Fibroblast of lung (primary cell): Measurements from ENCODE around the gene HIC2. TPM values are rescaled to one million over a fixed set of nuclear protein-coding genes. Genes with fewer than 3 reads are reported as not detected.
"Not testable (repeated sequence)": the region's sequence is repeated elsewhere in the genome, so short reads cannot be mapped to it uniquely, and the experiment has no call there.

Source experiments
- DNase-seq, 2 donors: peaks; one replicate each; pipeline versions ENCODE4 v3.0.0 to v3.0.0-alpha.2; 2010; ENCODE audit warnings: low read depth in 2 of 2
- H2AFZ ChIP-seq: 2 replicates; pipeline ENCODE4 v1.5.1; 2012; ENCODE audit warnings: low read length, control low read depth, inconsistent platforms
- H3K27ac ChIP-seq: 2 replicates; pipeline ENCODE4 v1.5.1; 2011; ENCODE audit warnings: low read length, control low read depth; ENCODE audit not compliant: insufficient read depth
- H3K27me3 ChIP-seq: 2 replicates; pipeline ENCODE4 v1.5.1; 2011; ENCODE audit warnings: mild to moderate bottlenecking, low read length; ENCODE audit not compliant: control insufficient read depth, insufficient read depth
- H3K36me3 ChIP-seq: 2 replicates; pipeline ENCODE4 v1.5.1; 2011; ENCODE audit warnings: low read length; ENCODE audit not compliant: control insufficient read depth, insufficient read depth
- H3K4me1 ChIP-seq: 2 replicates; pipeline ENCODE4 v1.5.1; 2011; ENCODE audit warnings: low read length; ENCODE audit not compliant: control insufficient read depth, insufficient read depth; ENCODE audit errors: extremely low read depth
- H3K4me2 ChIP-seq: 2 replicates; pipeline ENCODE4 v1.5.1; 2011; ENCODE audit warnings: low read length, control low read depth; ENCODE audit not compliant: insufficient read depth; ENCODE audit errors: extremely low read depth
- H3K4me3 ChIP-seq, 4 experiments: fragments of 200-600 bp in 1 of 4; sonication (generic) in 1 of 4; replicated peaks in 1 of 4; 2 replicates each; pipeline ENCODE4 v1.5.1; 2011 to 2016; ENCODE audit warnings: low read length in 4 of 4, low read depth in 3 of 4, mild to moderate bottlenecking in 3 of 4, control low read depth in 2 of 4, inconsistent platforms in 1 of 4, mixed read lengths in 1 of 4; ENCODE audit not compliant: insufficient read depth in 1 of 4; ENCODE audit errors: control extremely low read depth in 1 of 4
- H3K79me2 ChIP-seq: 2 replicates; pipeline ENCODE4 v1.5.1; 2012; ENCODE audit warnings: mild to moderate bottlenecking, low read length, inconsistent platforms; ENCODE audit not compliant: control insufficient read depth, insufficient read depth
- H3K9ac ChIP-seq: 2 replicates; pipeline ENCODE4 v1.5.1; 2011; ENCODE audit warnings: mild to moderate bottlenecking, low read length, control low read depth; ENCODE audit not compliant: insufficient read depth
- H3K9me3 ChIP-seq: 2 replicates; pipeline ENCODE4 v1.5.1; 2012; ENCODE audit warnings: low read depth, low read length; ENCODE audit not compliant: control insufficient read depth, insufficient read depth
- H4K20me1 ChIP-seq: 2 replicates; pipeline ENCODE4 v1.5.1; 2011; ENCODE audit warnings: low read length; ENCODE audit not compliant: control insufficient read depth, insufficient read depth; ENCODE audit errors: extremely low read depth
- polyA plus RNA-seq, 2 donors: library from polyadenylated mRNA; depleted of rRNA in 1 of 2; stranded (reverse) in 1 of 2; unstranded in 1 of 2; fragments of >200 nt; gene quantifications; 2 replicates each; pipeline ENCODE4 v1.2.1, GENCODE V29; 2011 to 2012; ENCODE audit warnings: missing spikeins in 1 of 2
- total RNA-seq: library from RNA; depleted of rRNA; stranded (reverse); fragments of >200 nt; gene quantifications from 2 replicates; pipeline ENCODE4 v1.2.1, GENCODE V29; 2014

Gene HIC2
- total and polyA plus RNA-seq, 2 donors (not counting 1 experiment from before 2014, with no cell fraction given): 0.70 to 2.3 TPM

DNA sequence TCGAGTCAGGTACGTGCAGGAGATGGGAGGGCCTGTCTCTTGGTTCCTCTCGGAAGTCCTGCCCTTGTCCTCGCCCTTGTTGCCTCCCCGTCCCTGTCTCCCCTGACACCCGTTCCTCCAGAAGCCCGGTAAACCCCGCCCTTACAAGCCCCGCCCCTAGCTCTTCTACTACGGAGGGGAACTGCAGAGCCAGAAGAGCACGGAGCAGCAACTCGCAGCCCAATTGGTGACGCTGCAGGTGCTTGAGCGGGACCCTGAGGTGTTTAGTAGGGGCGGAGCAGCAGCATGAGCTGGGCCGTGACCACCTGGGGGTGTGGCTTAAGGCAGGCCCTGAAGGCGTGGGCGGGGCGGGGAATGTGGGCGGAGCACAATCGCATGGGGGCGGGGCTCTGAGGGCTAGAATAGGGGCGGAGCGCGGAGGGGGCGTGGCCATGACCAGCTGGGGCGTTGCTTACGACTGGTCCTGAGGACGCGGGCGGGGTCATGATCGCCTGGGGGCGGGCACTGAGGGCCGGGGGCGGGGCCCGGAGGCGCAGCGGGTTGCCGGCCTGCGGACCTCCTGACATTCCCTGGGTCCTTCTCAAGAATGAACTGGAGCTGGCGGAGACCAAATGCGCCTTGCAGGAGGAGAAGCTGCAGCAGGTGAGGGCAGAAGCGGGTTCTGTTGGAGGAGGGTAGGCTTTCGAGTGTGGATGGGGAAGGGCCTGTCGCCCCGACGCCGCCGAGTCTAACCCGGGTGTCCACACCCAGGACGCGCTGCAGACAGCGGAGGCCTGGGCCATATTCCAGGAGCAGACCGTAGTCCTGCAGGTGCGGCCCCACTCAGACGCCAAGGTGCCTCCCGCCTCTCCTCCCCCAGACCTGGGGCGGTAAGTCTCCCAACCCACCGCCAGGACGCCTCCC is 51.3 kb downstream of the HIC2 start:
- not testable (repeated sequence) for H4K20me1 ChIP-seq, H3K4me1 ChIP-seq, H3K36me3 ChIP-seq, H3K9ac ChIP-seq, H3K9me3 ChIP-seq, H3K79me2 ChIP-seq, H2AFZ ChIP-seq, H3K27me3 ChIP-seq, H3K4me2 ChIP-seq, H3K27ac ChIP-seq
- H3K4me3 ChIP-seq: peak overlapping the region in 3 of 4 experiments; percentile 24 to 51 (median 42)
- peak; percentile 62 to 69 for DNase-seq

DNA sequence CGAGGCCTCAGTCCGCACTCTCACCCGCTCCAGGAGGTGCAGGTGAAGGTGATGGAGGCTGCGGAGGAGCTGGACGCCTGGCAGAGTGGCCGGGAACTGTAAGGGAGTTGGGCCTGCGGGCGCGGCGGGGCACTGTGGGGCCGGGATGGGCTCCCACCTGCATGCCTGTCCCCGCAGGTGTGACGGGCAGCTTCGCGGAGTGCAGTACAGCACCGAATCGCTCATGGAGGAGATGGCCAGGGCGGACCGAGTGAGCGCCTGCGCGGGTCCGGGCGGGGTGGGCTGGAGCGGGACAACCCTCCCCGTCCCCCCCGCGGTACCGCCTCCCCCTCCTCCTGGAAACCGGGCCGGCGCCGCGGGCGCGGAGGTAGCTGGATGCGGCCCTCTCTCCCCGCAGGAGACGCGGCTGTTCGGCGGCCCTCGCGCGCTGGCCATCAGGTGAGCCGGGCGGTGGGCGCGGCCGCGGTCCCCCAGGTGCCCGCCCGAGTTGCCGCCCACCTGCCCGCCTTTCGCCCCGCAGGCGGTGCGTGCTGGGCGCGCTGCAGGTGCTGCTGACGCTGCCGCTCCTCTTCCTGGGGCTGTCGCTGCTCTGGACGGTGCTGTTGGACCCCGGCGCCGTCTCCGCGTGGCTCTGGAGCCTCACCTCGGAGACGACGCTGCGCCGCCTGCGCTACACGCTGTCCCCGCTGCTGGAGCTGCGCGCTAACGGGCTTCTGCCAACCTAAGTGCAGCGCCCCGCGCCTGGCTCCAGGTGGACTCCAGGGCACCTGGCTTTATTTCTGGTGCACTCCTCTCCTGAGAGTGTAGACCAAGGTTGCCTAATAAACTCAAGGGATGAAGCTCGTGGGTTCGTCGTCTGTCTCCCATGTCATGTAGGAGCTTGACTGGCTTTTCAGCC is 52.2 kb downstream of the HIC2 start:
- H3K9me3 ChIP-seq, H3K9ac ChIP-seq, H3K36me3 ChIP-seq, H3K4me3 ChIP-seq, H3K27ac ChIP-seq, H3K4me2 ChIP-seq, DNase-seq, H3K27me3 ChIP-seq, H3K79me2 ChIP-seq, H3K4me1 ChIP-seq, H2AFZ ChIP-seq, H4K20me1 ChIP-seq: not testable (repeated sequence)

DNA sequence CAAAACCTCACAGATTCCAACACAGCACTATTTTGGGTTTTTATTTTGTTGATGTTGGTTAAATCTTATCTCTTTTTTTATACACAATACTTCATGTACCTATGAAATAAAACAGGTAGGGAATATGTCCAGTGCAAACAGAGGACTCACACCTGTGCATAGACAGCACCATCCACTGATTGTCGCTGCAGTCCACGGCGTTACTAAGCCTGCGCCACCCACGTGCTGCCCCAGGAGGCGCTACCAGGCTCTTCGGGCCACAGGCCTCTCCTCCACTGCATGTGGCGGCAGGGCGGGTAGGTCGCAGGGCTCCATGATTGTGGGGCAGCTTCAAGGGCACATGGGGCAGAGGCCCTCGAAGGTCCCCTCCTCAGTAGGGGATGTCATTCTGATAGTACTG is 55.8 kb downstream of the HIC2 start:
- not testable (repeated sequence) for H2AFZ ChIP-seq, DNase-seq, H3K4me2 ChIP-seq, H3K79me2 ChIP-seq, H3K27me3 ChIP-seq, H3K27ac ChIP-seq, H3K4me1 ChIP-seq, H4K20me1 ChIP-seq, H3K9me3 ChIP-seq, H3K4me3 ChIP-seq, H3K9ac ChIP-seq, H3K36me3 ChIP-seq

DNA sequence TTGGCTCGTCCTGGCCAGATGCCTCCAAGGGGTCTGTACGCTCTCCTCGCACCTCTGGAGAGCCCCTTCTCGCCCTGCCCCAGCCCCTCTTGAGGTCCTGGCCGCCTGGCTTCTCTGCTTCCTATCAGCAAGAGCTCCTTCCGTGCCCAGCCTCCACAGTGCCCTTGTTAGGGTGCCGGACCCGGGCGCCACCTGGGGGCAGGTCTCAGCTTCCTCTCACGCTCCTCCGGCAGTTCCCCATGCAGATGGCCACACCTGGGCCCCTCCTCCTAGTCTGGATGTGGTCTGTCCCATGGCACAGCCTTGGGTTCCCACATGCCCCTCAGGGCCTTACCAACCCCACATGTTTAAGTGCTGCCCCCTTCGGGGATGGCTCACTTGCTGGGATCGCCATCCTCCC is 56.5 kb downstream of the HIC2 start:
- H4K20me1 ChIP-seq, H3K9me3 ChIP-seq, H3K36me3 ChIP-seq: not testable (repeated sequence)

DNA sequence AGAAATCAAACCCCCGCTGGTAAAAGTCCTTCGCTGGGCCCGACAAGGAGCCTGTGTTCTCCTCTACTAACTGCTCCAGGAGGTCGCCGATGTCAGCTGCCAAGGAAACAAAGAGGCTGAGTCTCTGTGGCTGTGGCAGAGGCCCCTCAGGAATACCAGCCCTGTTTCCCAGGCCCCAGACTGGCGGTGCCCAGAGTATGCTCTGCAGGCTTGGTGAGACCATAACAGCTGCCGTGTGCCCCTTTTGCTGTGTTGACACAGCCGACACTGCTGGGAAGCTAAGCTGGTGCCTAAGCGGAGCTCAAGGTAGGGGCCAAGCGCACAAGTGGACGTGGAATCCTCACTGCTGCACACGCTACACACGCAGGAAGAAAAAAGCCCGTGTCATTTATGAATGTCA is 66.9 kb downstream of the HIC2 start:
- DNase-seq, H3K27me3 ChIP-seq, H3K36me3 ChIP-seq, H3K27ac ChIP-seq, H2AFZ ChIP-seq, H3K79me2 ChIP-seq, H3K4me3 ChIP-seq, H3K4me2 ChIP-seq, H3K4me1 ChIP-seq, H3K9ac ChIP-seq, H3K9me3 ChIP-seq, H4K20me1 ChIP-seq: not testable (repeated sequence)

More for the DNA sequence above, 56.5 kb downstream of the HIC2 start:
- not testable (repeated sequence) for H3K27me3 ChIP-seq, H3K4me1 ChIP-seq, H3K4me3 ChIP-seq, H3K4me2 ChIP-seq, H3K27ac ChIP-seq, H2AFZ ChIP-seq, DNase-seq, H3K9ac ChIP-seq, H3K79me2 ChIP-seq

DNA sequence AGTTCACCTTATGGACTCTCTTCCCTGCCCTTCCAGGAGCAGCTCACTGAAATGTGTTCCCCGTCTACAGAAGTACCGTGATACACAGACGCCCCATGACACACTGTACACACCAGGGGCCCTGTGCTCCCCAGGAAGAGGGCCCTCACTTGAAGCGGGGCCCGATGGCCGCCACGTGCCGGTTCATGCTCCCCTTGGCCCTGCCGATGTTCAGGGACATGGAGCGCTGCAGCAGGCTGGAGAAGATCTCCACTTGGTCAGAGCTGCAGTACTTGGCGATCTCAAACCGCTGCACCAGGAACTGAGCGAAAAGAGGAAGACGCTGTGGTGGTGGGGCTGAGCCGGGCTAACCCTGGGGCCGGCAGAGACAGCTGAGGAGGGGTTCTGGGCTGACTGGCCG is 70.6 kb downstream of the HIC2 start:
- H3K27me3 ChIP-seq, H3K9ac ChIP-seq, H3K36me3 ChIP-seq, H3K27ac ChIP-seq, H3K4me1 ChIP-seq, H3K9me3 ChIP-seq, H4K20me1 ChIP-seq, H3K4me2 ChIP-seq, DNase-seq, H3K79me2 ChIP-seq, H2AFZ ChIP-seq, H3K4me3 ChIP-seq: not testable (repeated sequence)
